ENCODE data around the gene GSTM4. TPM values are rescaled to one million over a fixed set of nuclear protein-coding genes. Genes with fewer than 3 reads are reported as not detected.
A peak's percentile ranks its signal among the peaks of the same experiment; 100 is the strongest.

GSTM4 gene
- polyA plus RNA-seq, 1 donor from 2014 or later = 0.71 TPM

DNA sequence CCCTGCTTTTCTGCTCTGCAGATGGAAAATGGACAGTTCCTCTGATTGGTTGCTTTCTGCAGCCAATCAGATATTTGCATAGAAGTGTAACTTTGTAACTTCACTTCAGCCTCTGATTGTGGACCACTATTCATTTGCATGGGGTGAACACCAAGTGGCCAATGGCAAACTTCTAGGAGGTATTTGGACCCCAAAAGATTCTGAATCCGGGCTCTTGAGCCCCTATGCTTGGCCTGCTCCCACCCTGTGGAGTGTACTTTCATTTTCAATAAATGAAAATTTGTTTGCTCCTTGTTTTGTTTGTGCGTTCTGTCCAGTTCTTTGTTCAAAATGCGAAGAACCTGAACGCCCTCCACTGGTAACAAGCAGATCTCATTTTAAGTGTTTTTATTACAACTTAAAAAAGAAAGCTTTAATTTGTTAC is 6.4 kb upstream of the GSTM4 start:
- TF ChIP-seq, protein P1, sequence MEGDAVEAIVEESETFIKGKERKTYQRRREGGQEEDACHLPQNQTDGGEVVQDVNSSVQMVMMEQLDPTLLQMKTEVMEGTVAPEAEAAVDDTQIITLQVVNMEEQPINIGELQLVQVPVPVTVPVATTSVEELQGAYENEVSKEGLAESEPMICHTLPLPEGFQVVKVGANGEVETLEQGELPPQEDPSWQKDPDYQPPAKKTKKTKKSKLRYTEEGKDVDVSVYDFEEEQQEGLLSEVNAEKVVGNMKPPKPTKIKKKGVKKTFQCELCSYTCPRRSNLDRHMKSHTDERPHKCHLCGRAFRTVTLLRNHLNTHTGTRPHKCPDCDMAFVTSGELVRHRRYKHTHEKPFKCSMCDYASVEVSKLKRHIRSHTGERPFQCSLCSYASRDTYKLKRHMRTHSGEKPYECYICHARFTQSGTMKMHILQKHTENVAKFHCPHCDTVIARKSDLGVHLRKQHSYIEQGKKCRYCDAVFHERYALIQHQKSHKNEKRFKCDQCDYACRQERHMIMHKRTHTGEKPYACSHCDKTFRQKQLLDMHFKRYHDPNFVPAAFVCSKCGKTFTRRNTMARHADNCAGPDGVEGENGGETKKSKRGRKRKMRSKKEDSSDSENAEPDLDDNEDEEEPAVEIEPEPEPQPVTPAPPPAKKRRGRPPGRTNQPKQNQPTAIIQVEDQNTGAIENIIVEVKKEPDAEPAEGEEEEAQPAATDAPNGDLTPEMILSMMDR (IDR thresholded peaks at IDR 0.05; ENCODE audit: poor library complexity, severe bottlenecking) = peak; percentile 29
- no peak for TF ChIP-seq RAD21 (conservative IDR thresholded peaks at IDR 0.05)
- H3K9me3 ChIP-seq (ENCODE audit: low read length) = no peaks in the 10 kb centered on the region
- H3K9ac ChIP-seq (ENCODE audit: low read length) = no peak overlapping the region
- H3K36me3 ChIP-seq (ENCODE audit: insufficient read depth, low read length) = no peaks in the 10 kb centered on the region
- H3K4me2 ChIP-seq (ENCODE audit: low read length) = no peak overlapping the region
- no peaks in the 10 kb centered on the region for H3F3A ChIP-seq (ENCODE audit: insufficient read depth, low read length, poor library complexity, severe bottlenecking)
- no peaks in the 10 kb centered on the region for H4K20me1 ChIP-seq (ENCODE audit: insufficient read depth)
- H2AFZ ChIP-seq (ENCODE audit: low read depth, low read length) = no peak overlapping the region
- H3K27me3 ChIP-seq (ENCODE audit: insufficient read depth, low read depth, low read length) = no peaks in the 10 kb centered on the region
- no peak overlapping the region for H3K27ac ChIP-seq (ENCODE audit: low read length)
- no peak overlapping the region for H3K4me3 ChIP-seq (ENCODE audit: low read length)
- no peaks in the 10 kb centered on the region for H3K9me2 ChIP-seq (ENCODE audit: insufficient read depth, low read length)
- H3K79me2 ChIP-seq (replicated peaks; ENCODE audit: insufficient read depth, low read length) = no peaks in the 10 kb centered on the region

DNA sequence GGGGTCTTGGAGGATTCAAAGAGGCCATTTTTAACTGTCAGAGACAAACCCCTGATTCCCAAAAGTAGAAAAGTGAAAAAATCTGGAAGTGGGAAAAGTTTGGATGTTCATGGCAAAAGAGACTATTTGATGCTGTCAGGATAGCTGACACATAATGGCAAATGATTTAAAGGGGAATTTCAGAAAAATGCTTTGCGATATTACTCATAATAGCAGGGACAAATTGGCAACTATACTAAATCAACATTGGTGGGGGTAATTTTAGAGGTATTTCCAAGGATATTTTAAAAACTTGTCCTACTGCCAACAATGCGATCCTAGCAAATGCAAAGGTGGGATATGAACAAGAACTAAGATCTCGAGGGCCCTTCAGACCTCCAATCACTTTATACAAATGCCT is 5.3 kb upstream of the GSTM4 start:
- Histone ChIP-seq H3K9me2 (ENCODE audit: insufficient read depth, low read length) (no peaks in the 10 kb centered on the region), H3K9ac (ENCODE audit: low read length) (no peak overlapping the region), H2AFZ (ENCODE audit: low read depth, low read length) (no peak overlapping the region), H3K36me3 (ENCODE audit: insufficient read depth, low read length) (no peaks in the 10 kb centered on the region), H3K27me3 (ENCODE audit: insufficient read depth, low read depth, low read length) (no peaks in the 10 kb centered on the region), H3K79me2 (replicated peaks; ENCODE audit: insufficient read depth, low read length) (no peaks in the 10 kb centered on the region), H3K4me2 (ENCODE audit: low read length) (no peak overlapping the region), H3F3A (ENCODE audit: insufficient read depth, low read length, poor library complexity, severe bottlenecking) (no peaks in the 10 kb centered on the region), H3K27ac (ENCODE audit: low read length) (no peak overlapping the region), H3K9me3 (ENCODE audit: low read length) (no peaks in the 10 kb centered on the region), H4K20me1 (ENCODE audit: insufficient read depth) (no peaks in the 10 kb centered on the region), H3K4me3 (ENCODE audit: low read length) (no peak overlapping the region)
- no peak for TF ChIP-seq RAD21 (conservative IDR thresholded peaks at IDR 0.05)
- TF ChIP-seq EP300 (conservative IDR thresholded peaks at IDR 0.05; ENCODE audit: poor library complexity, severe bottlenecking) = no peak
- TF ChIP-seq SMC3 (conservative IDR thresholded peaks at IDR 0.05; ENCODE audit: poor library complexity) = no peak
- no peak for TF ChIP-seq EZH2 (IDR thresholded peaks at IDR 0.05; ENCODE audit: borderline replicate concordance, insufficient read depth, low read length, poor library complexity, severe bottlenecking)
- TF ChIP-seq, protein P1 (IDR thresholded peaks at IDR 0.05; ENCODE audit: poor library complexity, severe bottlenecking) = no peak
- TF ChIP-seq MXI1 (conservative IDR thresholded peaks at IDR 0.05; ENCODE audit: poor library complexity, severe bottlenecking) = no peak
- TF ChIP-seq, protein P2, sequence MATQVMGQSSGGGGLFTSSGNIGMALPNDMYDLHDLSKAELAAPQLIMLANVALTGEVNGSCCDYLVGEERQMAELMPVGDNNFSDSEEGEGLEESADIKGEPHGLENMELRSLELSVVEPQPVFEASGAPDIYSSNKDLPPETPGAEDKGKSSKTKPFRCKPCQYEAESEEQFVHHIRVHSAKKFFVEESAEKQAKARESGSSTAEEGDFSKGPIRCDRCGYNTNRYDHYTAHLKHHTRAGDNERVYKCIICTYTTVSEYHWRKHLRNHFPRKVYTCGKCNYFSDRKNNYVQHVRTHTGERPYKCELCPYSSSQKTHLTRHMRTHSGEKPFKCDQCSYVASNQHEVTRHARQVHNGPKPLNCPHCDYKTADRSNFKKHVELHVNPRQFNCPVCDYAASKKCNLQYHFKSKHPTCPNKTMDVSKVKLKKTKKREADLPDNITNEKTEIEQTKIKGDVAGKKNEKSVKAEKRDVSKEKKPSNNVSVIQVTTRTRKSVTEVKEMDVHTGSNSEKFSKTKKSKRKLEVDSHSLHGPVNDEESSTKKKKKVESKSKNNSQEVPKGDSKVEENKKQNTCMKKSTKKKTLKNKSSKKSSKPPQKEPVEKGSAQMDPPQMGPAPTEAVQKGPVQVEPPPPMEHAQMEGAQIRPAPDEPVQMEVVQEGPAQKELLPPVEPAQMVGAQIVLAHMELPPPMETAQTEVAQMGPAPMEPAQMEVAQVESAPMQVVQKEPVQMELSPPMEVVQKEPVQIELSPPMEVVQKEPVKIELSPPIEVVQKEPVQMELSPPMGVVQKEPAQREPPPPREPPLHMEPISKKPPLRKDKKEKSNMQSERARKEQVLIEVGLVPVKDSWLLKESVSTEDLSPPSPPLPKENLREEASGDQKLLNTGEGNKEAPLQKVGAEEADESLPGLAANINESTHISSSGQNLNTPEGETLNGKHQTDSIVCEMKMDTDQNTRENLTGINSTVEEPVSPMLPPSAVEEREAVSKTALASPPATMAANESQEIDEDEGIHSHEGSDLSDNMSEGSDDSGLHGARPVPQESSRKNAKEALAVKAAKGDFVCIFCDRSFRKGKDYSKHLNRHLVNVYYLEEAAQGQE (IDR thresholded peaks at IDR 0.05; ENCODE audit: borderline replicate concordance) = no peak
- no peak for TF ChIP-seq POLR2AphosphoS5 (IDR thresholded peaks at IDR 0.05)
- no peak for TF ChIP-seq TAF1 (IDR thresholded peaks at IDR 0.05; ENCODE audit: low read depth)
